ENCODE measurements around the gene TRH. TPM values are rescaled to one million over a fixed set of nuclear protein-coding genes. Genes with fewer than 3 reads are reported as not detected.

TRH gene
- total RNA-seq, 1 experiment from 2014 or later, result not detected

GRCh38 chr3:129947538-129948240, 26.8 kb upstream of the TRH start:
- CTCF ChIA-PET, result interaction anchor here (0.5 kb wide), 1 partner anchor 11 kb away, joined by 8 read pairs; no protein-coding TSS in a partner anchor
- no peak overlapping the region for H3K27ac ChIP-seq (ENCODE audit: low read depth, low read length, poor library complexity, severe bottlenecking)
- H3K4me3 ChIP-seq (ENCODE audit: low read depth, low read length, poor library complexity, severe bottlenecking), result no peak overlapping the region
- intact Hi-C loops (cut with micrococcal nuclease; ENCODE audit: unreplicated experiment), result no loop called here
- no peaks in the 10 kb centered on the region for H3K9me3 ChIP-seq (ENCODE audit: low read depth, low read length, poor library complexity, severe bottlenecking)
- POLR2A ChIA-PET (ENCODE audit: low non-redundant PET), result no interaction called here
- no peaks in the 10 kb centered on the region for H3K4me1 ChIP-seq (ENCODE audit: insufficient read depth, low read length, poor library complexity, severe bottlenecking)
- H3K27me3 ChIP-seq (replicated peaks; ENCODE audit: insufficient read depth, low read depth, low read length, poor library complexity), result no peaks in the 10 kb centered on the region
- BruUV-seq (replicated peaks), result no TSS peak
- TF ChIP-seq EZH2 (IDR thresholded peaks at IDR 0.05; ENCODE audit: borderline replicate concordance, low read depth, low read length, poor library complexity, severe bottlenecking), result no peak
- TF ChIP-seq, protein P1, sequence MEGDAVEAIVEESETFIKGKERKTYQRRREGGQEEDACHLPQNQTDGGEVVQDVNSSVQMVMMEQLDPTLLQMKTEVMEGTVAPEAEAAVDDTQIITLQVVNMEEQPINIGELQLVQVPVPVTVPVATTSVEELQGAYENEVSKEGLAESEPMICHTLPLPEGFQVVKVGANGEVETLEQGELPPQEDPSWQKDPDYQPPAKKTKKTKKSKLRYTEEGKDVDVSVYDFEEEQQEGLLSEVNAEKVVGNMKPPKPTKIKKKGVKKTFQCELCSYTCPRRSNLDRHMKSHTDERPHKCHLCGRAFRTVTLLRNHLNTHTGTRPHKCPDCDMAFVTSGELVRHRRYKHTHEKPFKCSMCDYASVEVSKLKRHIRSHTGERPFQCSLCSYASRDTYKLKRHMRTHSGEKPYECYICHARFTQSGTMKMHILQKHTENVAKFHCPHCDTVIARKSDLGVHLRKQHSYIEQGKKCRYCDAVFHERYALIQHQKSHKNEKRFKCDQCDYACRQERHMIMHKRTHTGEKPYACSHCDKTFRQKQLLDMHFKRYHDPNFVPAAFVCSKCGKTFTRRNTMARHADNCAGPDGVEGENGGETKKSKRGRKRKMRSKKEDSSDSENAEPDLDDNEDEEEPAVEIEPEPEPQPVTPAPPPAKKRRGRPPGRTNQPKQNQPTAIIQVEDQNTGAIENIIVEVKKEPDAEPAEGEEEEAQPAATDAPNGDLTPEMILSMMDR (conservative IDR thresholded peaks at IDR 0.05; ENCODE audit: low read depth, low read length), result no peak
- no peaks in the 10 kb centered on the region for H3K36me3 ChIP-seq (ENCODE audit: insufficient read depth, low read length, poor library complexity, severe bottlenecking)
- no peak for DNase-seq (ENCODE audit: low spot score)

DNA sequence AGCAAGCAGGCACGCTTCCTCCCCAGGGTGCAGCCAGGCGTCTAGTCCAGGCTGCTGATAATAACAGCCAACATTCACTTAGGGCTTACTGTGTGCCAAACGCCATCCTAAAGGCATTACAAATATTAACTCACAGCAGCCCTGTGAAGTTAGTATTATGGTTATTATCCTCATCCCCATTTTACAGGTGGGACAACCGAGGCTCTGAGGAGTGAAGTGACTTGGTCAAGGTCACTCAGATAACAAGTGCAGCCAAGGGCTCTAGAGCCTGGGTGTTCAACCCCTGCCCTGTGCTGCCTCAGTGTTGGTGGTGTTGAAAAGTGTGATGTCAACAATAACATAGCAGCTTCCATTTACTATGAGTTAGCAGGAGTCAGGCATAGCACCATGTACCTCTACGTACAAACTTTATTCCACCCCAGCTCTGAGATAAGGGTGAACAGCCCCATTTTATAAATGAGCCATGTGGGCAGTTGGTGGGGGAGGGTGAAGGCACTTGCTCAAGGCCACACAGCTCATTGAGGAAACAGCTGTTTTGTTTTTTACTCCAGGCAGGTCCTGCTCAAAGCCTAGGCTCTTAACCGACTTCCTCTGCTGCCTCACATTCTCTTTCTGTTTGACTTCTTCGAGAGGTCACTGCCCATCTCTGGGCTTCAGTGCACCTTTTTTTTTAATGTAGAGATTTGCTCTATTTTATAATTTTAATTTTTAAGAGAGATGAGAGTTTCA, 24.0 kb upstream of the TRH start:
- POLR2A ChIA-PET (ENCODE audit: low non-redundant PET), result no interaction called here

GRCh38 chr3:129952556-129953355, 21.8 kb upstream of the TRH start:
- Histone ChIP-seq H3K9me3 (ENCODE audit: low read depth, low read length, poor library complexity, severe bottlenecking) (no peaks in the 10 kb centered on the region), H3K27ac (ENCODE audit: low read depth, low read length, poor library complexity, severe bottlenecking) (no peak overlapping the region), H3K36me3 (ENCODE audit: insufficient read depth, low read length, poor library complexity, severe bottlenecking) (no peaks in the 10 kb centered on the region), H3K27me3 (replicated peaks; ENCODE audit: insufficient read depth, low read depth, low read length, poor library complexity) (no peaks in the 10 kb centered on the region), H3K4me3 (ENCODE audit: low read depth, low read length, poor library complexity, severe bottlenecking) (no peak overlapping the region), H3K4me1 (ENCODE audit: insufficient read depth, low read length, poor library complexity, severe bottlenecking) (no peaks in the 10 kb centered on the region)
- no peak for DNase-seq (ENCODE audit: low spot score)
- intact Hi-C loops (cut with micrococcal nuclease; ENCODE audit: unreplicated experiment), result no loop called here
- no TSS peak for BruUV-seq (replicated peaks)
- no peak for TF ChIP-seq EZH2 (IDR thresholded peaks at IDR 0.05; ENCODE audit: borderline replicate concordance, low read depth, low read length, poor library complexity, severe bottlenecking)
- TF ChIP-seq, protein P1 (conservative IDR thresholded peaks at IDR 0.05; ENCODE audit: low read depth, low read length), result no peak
- ChIA-PET POLR2A (ENCODE audit: low non-redundant PET) (interaction anchor here (0.6 kb wide), 1 partner anchor 593 kb away, joined by 3 read pairs; no protein-coding TSS in a partner anchor), CTCF (no interaction called here)

More for the DNA sequence above, 24.0 kb upstream of the TRH start:
- Histone ChIP-seq H3K4me3 (ENCODE audit: low read depth, low read length, poor library complexity, severe bottlenecking) (no peak overlapping the region), H3K36me3 (ENCODE audit: insufficient read depth, low read length, poor library complexity, severe bottlenecking) (no peaks in the 10 kb centered on the region), H3K9me3 (ENCODE audit: low read depth, low read length, poor library complexity, severe bottlenecking) (no peaks in the 10 kb centered on the region), H3K27me3 (replicated peaks; ENCODE audit: insufficient read depth, low read depth, low read length, poor library complexity) (no peaks in the 10 kb centered on the region), H3K27ac (ENCODE audit: low read depth, low read length, poor library complexity, severe bottlenecking) (no peak overlapping the region), H3K4me1 (ENCODE audit: insufficient read depth, low read length, poor library complexity, severe bottlenecking) (no peaks in the 10 kb centered on the region)
- TF ChIP-seq, protein P1 (conservative IDR thresholded peaks at IDR 0.05; ENCODE audit: low read depth, low read length), result no peak
- TF ChIP-seq EZH2 (IDR thresholded peaks at IDR 0.05; ENCODE audit: borderline replicate concordance, low read depth, low read length, poor library complexity, severe bottlenecking), result no peak
- CTCF ChIA-PET, result interaction anchor here (1.1 kb wide), 1 partner anchor 155 kb away, joined by 3 read pairs; no protein-coding TSS in a partner anchor
- intact Hi-C loops (cut with micrococcal nuclease; ENCODE audit: unreplicated experiment), result no loop called here
- DNase-seq (ENCODE audit: low spot score), result no peak
- no TSS peak for BruUV-seq (replicated peaks)

Data from A673 (cell line).